ENCODE results near the gene TUBGCP3.
"Not testable (repeated sequence)": the region's sequence is repeated elsewhere in the genome, so short reads cannot be mapped to it uniquely, and the experiment has no call there.

Gene TUBGCP3, protein sequence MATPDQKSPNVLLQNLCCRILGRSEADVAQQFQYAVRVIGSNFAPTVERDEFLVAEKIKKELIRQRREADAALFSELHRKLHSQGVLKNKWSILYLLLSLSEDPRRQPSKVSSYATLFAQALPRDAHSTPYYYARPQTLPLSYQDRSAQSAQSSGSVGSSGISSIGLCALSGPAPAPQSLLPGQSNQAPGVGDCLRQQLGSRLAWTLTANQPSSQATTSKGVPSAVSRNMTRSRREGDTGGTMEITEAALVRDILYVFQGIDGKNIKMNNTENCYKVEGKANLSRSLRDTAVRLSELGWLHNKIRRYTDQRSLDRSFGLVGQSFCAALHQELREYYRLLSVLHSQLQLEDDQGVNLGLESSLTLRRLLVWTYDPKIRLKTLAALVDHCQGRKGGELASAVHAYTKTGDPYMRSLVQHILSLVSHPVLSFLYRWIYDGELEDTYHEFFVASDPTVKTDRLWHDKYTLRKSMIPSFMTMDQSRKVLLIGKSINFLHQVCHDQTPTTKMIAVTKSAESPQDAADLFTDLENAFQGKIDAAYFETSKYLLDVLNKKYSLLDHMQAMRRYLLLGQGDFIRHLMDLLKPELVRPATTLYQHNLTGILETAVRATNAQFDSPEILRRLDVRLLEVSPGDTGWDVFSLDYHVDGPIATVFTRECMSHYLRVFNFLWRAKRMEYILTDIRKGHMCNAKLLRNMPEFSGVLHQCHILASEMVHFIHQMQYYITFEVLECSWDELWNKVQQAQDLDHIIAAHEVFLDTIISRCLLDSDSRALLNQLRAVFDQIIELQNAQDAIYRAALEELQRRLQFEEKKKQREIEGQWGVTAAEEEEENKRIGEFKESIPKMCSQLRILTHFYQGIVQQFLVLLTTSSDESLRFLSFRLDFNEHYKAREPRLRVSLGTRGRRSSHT

DNA sequence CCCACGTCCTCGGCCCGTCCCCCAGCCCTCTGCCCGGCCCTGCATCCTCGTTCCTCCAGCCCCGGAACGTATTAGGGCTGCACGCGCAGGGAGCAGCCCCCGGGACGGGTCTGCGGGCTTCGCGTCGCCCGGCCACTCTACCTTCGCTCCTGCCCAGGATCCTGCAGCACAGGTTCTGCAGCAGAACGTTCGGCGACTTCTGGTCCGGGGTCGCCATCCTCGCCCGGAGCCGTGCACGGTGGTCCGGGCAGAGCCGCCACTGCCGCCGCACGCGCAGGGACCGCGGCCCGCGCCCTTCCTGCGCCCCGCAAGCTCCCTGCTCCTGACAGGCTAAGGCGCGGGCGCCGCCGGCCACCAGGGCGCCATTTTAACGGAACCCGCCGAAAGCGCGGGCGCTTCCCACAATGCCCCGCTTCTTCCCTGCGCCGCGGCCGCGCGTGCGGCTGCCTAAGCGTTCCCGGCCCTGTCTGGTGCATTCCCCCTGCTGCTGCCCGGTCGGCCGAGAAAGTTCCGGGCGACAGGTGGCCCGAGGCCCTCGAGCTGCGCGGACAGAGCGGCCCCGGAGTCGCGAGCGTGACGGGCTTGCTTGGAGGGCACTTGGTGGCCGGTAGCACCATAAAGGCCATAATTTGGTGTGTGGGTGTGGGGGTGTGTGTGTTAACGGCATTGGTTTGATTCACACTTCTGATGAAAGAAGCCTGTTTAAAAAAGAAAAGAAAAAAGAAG is at the start of gene TUBGCP3:
TSS of gene TUBGCP3 (minus strand) at position 390 of the 726 bp plus-strand sequence. CDS start at position 217, 173 bp downstream.
- TF ChIP-seq, protein P1, sequence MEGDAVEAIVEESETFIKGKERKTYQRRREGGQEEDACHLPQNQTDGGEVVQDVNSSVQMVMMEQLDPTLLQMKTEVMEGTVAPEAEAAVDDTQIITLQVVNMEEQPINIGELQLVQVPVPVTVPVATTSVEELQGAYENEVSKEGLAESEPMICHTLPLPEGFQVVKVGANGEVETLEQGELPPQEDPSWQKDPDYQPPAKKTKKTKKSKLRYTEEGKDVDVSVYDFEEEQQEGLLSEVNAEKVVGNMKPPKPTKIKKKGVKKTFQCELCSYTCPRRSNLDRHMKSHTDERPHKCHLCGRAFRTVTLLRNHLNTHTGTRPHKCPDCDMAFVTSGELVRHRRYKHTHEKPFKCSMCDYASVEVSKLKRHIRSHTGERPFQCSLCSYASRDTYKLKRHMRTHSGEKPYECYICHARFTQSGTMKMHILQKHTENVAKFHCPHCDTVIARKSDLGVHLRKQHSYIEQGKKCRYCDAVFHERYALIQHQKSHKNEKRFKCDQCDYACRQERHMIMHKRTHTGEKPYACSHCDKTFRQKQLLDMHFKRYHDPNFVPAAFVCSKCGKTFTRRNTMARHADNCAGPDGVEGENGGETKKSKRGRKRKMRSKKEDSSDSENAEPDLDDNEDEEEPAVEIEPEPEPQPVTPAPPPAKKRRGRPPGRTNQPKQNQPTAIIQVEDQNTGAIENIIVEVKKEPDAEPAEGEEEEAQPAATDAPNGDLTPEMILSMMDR (IDR thresholded peaks at IDR 0.05) = no peak
- peak within 1 kb of the TSS; percentile 98 for H3K4me3 ChIP-seq
- DNase-seq (ENCODE audit: low spot score) = peak; percentile 82
- H3K27ac ChIP-seq = peak within 1 kb of the TSS; percentile 73 to 98

DNA sequence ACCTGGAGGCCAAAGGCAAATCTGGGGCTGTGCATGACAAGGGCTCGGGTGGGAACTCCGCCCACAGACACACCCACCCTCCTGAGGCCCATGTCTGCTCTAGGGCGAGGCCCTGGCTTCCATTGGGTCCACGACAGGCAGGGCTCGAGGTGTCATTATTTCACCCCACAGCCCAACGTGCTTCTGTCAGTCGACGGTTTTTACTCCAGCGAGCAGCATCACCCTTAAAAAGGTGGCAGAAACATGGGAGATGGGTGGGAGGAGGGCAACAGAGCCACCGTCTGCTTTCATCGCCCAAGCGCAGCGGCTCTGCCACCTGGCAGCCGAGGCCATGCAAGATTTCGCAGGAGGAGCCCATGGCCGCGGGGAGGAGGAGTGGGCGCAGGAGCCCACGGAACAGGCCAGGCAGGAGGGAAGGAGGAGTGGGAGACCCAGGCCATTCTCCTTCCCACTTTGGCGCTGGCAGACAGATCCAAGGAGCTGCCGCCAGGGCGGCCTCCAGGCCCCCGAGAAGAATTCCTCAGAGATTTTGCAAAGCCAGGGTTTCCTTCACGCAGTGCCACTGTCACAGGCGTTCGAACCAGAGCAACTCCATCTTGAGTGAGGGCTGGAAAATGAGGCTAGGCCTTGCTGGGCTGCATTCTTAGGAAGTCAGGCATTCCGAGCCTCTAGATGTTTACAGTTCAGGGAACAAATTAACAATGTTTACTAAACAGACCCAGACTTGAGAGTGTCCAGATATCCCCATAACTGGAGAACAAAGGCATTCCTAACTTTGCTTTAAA is 49.3 kb upstream of the TUBGCP3 start:
- TF ChIP-seq, protein P1 (IDR thresholded peaks at IDR 0.05) = no peak
- Histone ChIP-seq H3K4me3 (no peak overlapping the region), H3K27ac (no peak overlapping the region)
- no peak for DNase-seq (ENCODE audit: low spot score)

DNA sequence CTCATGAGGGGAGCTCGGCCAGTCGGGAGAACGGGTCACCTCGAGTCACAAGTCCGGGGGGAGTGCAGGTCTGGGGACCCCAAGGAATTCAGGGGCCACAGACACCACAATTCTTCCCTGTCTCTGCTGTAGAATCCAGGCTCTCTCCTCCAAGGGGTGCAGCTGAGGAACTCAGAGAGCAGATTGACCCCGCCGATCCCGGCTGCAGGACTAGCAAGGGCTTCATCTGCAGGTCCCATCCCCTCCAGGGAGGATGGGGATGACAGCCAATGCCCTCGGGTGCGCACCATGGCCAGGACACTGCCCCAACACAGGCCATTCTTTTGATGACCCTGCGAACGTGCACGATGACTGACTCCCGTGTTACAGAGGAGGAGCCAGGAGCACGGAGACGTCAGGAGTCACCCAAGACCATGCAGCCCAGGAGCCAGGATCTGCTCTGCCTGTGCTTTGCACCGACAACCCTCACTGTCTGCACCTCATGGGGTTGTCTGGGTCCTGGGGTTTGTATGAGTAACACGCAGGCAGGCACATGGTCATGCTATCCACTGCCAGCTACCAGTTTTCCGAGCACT is 48.5 kb upstream of the TUBGCP3 start:
- DNase-seq (ENCODE audit: low spot score) = no peak
- H3K27ac ChIP-seq = no peak overlapping the region
- TF ChIP-seq, protein P1 (IDR thresholded peaks at IDR 0.05) = no peak
- no peak overlapping the region for H3K4me3 ChIP-seq

DNA sequence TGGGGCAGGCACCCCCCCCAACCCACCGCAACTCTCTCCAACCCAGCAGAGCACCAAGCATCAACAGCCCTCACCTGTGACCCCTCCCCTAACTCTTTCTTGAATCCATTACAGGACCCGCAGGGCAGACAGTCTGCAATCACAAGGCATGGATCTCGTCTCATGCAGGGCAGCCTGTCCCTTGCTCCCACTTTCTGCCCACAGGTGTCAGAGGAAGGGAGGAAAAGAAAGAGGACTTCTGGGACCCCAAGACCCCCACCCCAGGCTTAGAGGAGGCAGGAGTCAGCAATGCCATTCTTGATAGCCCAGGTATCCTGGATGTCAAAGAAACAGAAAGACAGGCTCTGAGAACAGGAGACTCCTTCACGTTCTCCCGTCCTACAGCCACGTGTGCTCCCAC is 47.4 kb upstream of the TUBGCP3 start:
- TF ChIP-seq, protein P1 (IDR thresholded peaks at IDR 0.05) = no peak
- no peak for DNase-seq (ENCODE audit: low spot score)
- Histone ChIP-seq H3K4me3 (no peak overlapping the region), H3K27ac (no peak overlapping the region)

DNA sequence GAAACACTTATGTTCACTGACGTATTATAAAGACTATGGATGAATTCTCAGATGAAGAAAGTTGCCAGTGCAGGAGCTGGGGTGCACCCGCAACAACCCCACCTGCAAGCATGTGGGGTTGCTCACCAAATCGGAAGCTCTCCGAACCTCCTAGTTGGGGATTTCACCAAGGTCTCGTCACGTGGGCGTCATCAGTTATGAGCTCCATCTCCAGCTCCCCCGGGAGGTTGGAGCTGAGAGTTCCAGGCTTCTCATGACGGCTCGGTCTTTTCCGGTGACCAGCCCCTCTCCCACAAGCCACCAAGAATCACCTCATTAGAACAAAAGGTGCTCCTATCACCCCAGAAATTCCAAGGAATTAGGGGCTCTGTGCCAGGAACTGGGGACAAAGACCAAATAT is 46.1 kb upstream of the TUBGCP3 start:
- DNase-seq (ENCODE audit: low spot score) = no peak
- TF ChIP-seq, protein P1 (IDR thresholded peaks at IDR 0.05) = no peak
- H3K27ac ChIP-seq = no peak overlapping the region
- H3K4me3 ChIP-seq = no peak overlapping the region

DNA sequence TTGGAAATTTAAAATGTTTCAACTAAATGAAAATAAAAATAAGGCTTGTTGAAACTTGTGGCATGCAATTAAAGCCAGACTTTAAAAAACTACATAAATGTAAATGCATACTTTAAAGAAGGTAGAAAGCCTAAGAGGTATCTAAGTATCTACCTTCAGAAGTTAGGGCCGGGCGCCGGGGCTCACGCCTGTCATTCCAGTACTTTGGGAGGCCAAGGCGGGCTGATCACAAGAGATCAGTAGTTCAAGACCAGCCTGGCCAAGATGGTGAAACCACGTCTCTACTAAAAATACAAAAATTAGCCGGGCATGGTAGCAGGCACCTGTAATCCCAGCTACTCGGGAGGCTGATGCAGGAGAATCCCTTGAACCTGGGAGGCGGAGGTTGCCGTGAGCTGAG is 42.3 kb upstream of the TUBGCP3 start:
- DNase-seq (ENCODE audit: low spot score); H3K4me3 ChIP-seq; H3K27ac ChIP-seq: not testable (repeated sequence)

All from coronary artery (tissue), 2 donors.